Trophoblast cell (in vitro differentiated cells and primary cell): Measurements from ENCODE around the gene C11orf65.
A peak's percentile ranks its signal among the peaks of the same experiment; 100 is the strongest.

Experiments used
- DNase-seq, 2 donors: peaks; one replicate each; pipeline ENCODE4 v3.0.0-alpha.2; 2016
- H2AFZ ChIP-seq: 2 replicates; pipeline ENCODE4 v1.6.1; 2013; ENCODE audit warnings: low read length, moderate library complexity, mild to moderate bottlenecking; ENCODE audit not compliant: insufficient read depth, poor library complexity
- H2AK5ac ChIP-seq: 2 replicates; pipeline ENCODE4 v1.6.1; 2013; ENCODE audit warnings: mild to moderate bottlenecking, low read length
- H2BK120ac ChIP-seq: 2 replicates; pipeline ENCODE4 v1.6.1; 2013; ENCODE audit warnings: low read length, mild to moderate bottlenecking, moderate library complexity; ENCODE audit not compliant: insufficient read depth, poor library complexity
- H2BK12ac ChIP-seq: 2 replicates; pipeline ENCODE4 v1.6.1; 2013; ENCODE audit warnings: mild to moderate bottlenecking, low read length, moderate library complexity
- H2BK5ac ChIP-seq: 2 replicates; pipeline ENCODE4 v1.6.1; 2013; ENCODE audit warnings: low read length, low read depth, moderate library complexity, mild to moderate bottlenecking; ENCODE audit not compliant: poor library complexity
- H3K14ac ChIP-seq: 2 replicates; pipeline ENCODE4 v1.6.1; 2013; ENCODE audit warnings: mild to moderate bottlenecking, low read length
- H3K18ac ChIP-seq: 2 replicates; pipeline ENCODE4 v1.6.1; 2013; ENCODE audit warnings: mild to moderate bottlenecking, low read length
- H3K23ac ChIP-seq: 2 replicates; pipeline ENCODE4 v1.6.1; 2013; ENCODE audit warnings: low read length
- H3K27ac ChIP-seq: 2 replicates; pipeline ENCODE4 v1.5.1; 2013; ENCODE audit warnings: low read depth, mild to moderate bottlenecking, inconsistent platforms, low read length, moderate library complexity
- H3K27me3 ChIP-seq: 2 replicates; pipeline ENCODE4 v1.6.1; 2013; ENCODE audit warnings: inconsistent platforms, mild to moderate bottlenecking, low read length, moderate library complexity; ENCODE audit not compliant: insufficient read depth
- H3K36me3 ChIP-seq, 2 experiments: 1 replicate in 1 of 2; 2 replicates in 1 of 2; pipeline ENCODE4 v1.6.1; 2013; ENCODE audit warnings: low read length in 2 of 2, mild to moderate bottlenecking in 2 of 2, moderate library complexity in 1 of 2; ENCODE audit not compliant: insufficient read depth in 2 of 2, control insufficient read depth in 1 of 2
- H3K4ac ChIP-seq: 2 replicates; pipeline ENCODE4 v1.6.1; 2013; ENCODE audit warnings: low read depth, mild to moderate bottlenecking, low read length, moderate library complexity
- H3K4me1 ChIP-seq, 2 experiments: 1 replicate in 1 of 2; 2 replicates in 1 of 2; pipeline ENCODE4 v1.6.1; 2013; ENCODE audit warnings: low read length in 2 of 2, mild to moderate bottlenecking in 2 of 2, moderate library complexity in 1 of 2; ENCODE audit not compliant: insufficient read depth in 2 of 2, control insufficient read depth in 1 of 2
- H3K4me2 ChIP-seq: 2 replicates; pipeline ENCODE4 v1.6.1; 2013; ENCODE audit warnings: inconsistent platforms, mild to moderate bottlenecking, low read length, moderate library complexity
- H3K4me3 ChIP-seq: 2 replicates; pipeline ENCODE4 v1.5.1; 2013; ENCODE audit warnings: mild to moderate bottlenecking, low read depth, low read length, inconsistent platforms
- H3K79me1 ChIP-seq: one replicate; pipeline ENCODE4 v1.6.1; 2013; ENCODE audit warnings: low read length
- H3K79me2 ChIP-seq: 2 replicates; pipeline ENCODE4 v1.6.1; 2013; ENCODE audit warnings: low read length, mild to moderate bottlenecking; ENCODE audit not compliant: control insufficient read depth, insufficient read depth, poor library complexity
- H3K9ac ChIP-seq: 2 replicates; pipeline ENCODE4 v1.6.1; 2013; ENCODE audit warnings: mild to moderate bottlenecking, low read length
- H3K9me3 ChIP-seq: 2 replicates; pipeline ENCODE4 v1.6.1; 2013; ENCODE audit warnings: low read depth, mild to moderate bottlenecking, control low read depth, inconsistent platforms, low read length; ENCODE audit not compliant: insufficient read depth
- H4K12ac ChIP-seq: 2 replicates; pipeline ENCODE4 v1.6.1; 2013; ENCODE audit warnings: low read depth, mild to moderate bottlenecking, low read length, moderate library complexity
- H4K8ac ChIP-seq: 2 replicates; pipeline ENCODE4 v1.6.1; 2013; ENCODE audit warnings: low read depth, mild to moderate bottlenecking, low read length, moderate library complexity
- H4K91ac ChIP-seq: one replicate; pipeline ENCODE4 v1.6.1; 2013; ENCODE audit warnings: low read depth, mild to moderate bottlenecking, low read length, moderate library complexity
- WGBS: extraction: QIAGEN DNeasy Blood & Tissue Kit; methylation state at CpG from one replicate; pipeline ENCODE4 v1.1.7; 2013; ENCODE audit warnings: missing lambda C conversion rate; ENCODE audit not compliant: insufficient read length, insufficient coverage; ENCODE audit errors: extremely low coverage; 5-methylcytosine and 5-hydroxymethylcytosine counted together

C11orf65 gene

DNA sequence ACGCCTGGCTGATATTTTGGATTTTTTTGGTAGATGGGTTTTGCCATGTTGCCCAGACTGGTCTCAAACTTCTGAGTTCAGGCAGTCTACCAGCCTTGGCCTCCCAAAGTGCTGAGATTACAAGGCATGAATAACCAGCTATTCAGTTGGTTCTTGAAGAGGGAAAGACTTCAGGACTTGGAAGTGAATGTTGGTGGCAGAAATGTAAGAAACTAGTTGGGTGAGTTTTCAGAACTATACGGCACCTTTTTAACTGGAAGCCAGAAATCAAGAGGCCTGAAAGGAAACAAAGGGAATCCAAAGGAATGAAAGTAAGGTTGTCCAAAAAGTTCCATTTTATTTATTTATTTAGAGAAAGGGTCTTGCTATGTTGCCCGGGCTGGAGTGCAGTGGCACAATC, 28.0 kb upstream of the C11orf65 start:
- no peak overlapping the region for H3K23ac ChIP-seq
- peak overlapping the region; percentile 38 for H3K27ac ChIP-seq
- H2BK120ac ChIP-seq = no peak overlapping the region
- no CpG with 5 or more reads among the region's 3 CpGs for WGBS
- peak overlapping the region; percentile 83 for H2AK5ac ChIP-seq
- no peak overlapping the region for H3K4me3 ChIP-seq
- H4K12ac ChIP-seq = no peak overlapping the region
- H3K36me3 ChIP-seq = peaks cover 0 to under 1% of the 10 kb centered on the region in 2 experiments
- peak overlapping the region; percentile 40 for H3K14ac ChIP-seq
- peak overlapping the region; percentile 61 for H4K8ac ChIP-seq
- peak overlapping the region; percentile 59 for H3K4ac ChIP-seq
- no peak overlapping the region for H3K9ac ChIP-seq
- no peak overlapping the region for H2BK12ac ChIP-seq
- H3K4me1 ChIP-seq = peaks cover 6 to 26% of the 10 kb centered on the region in 2 experiments
- no peak overlapping the region for H3K4me2 ChIP-seq
- peaks cover 24% of the 10 kb centered on the region for H3K79me1 ChIP-seq
- peak overlapping the region; percentile 12 for H2BK5ac ChIP-seq
- H4K91ac ChIP-seq = peak overlapping the region; percentile 59
- no peak overlapping the region for H2AFZ ChIP-seq
- peak in 1 of 2 donors; percentile 56 for DNase-seq
- no peaks in the 10 kb centered on the region for H3K27me3 ChIP-seq
- H3K18ac ChIP-seq = peak overlapping the region; percentile 80
- H3K79me2 ChIP-seq = peaks cover 7% of the 10 kb centered on the region
- no peaks in the 10 kb centered on the region for H3K9me3 ChIP-seq

DNA sequence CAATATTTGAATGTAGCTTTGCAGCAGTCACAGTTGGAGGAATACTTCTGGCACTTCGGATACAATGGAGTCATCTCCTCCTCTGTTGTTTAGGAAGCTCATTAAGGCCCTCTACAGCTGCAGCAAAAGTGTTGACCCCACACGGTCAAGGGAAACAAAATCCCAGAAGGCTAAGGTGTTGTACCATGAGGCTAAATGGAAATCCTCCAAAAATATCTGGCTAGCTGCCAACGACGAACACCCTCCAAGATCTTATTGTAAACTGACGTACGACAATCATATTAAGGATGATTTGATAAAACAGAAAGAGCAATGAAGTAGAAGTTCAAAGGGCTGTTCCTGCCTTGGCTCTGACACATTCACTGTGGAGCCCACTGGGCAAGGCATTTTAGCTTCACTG, 26.9 kb upstream of the C11orf65 start:
- no peak overlapping the region for H3K4ac ChIP-seq
- H4K91ac ChIP-seq = no peak overlapping the region
- no peak overlapping the region for H2AFZ ChIP-seq
- H4K8ac ChIP-seq = no peak overlapping the region
- H3K79me2 ChIP-seq = peaks cover 7% of the 10 kb centered on the region
- H4K12ac ChIP-seq = no peak overlapping the region
- no peak overlapping the region for H3K4me2 ChIP-seq
- H3K4me1 ChIP-seq = peaks cover 6 to 21% of the 10 kb centered on the region in 2 experiments
- no peak overlapping the region for H3K23ac ChIP-seq
- H3K27me3 ChIP-seq = no peaks in the 10 kb centered on the region
- no peak overlapping the region for H2AK5ac ChIP-seq
- no peak overlapping the region for H3K14ac ChIP-seq
- H3K36me3 ChIP-seq = peaks cover 4 to 7% of the 10 kb centered on the region in 2 experiments
- no CpG with 5 or more reads among the region's 6 CpGs for WGBS
- no peak overlapping the region for H3K4me3 ChIP-seq
- H3K9me3 ChIP-seq = no peaks in the 10 kb centered on the region
- no peak overlapping the region for H3K27ac ChIP-seq
- no peak overlapping the region for H2BK5ac ChIP-seq
- no peak overlapping the region for H3K9ac ChIP-seq
- DNase-seq = no peak
- H3K79me1 ChIP-seq = peaks cover 21% of the 10 kb centered on the region
- no peak overlapping the region for H3K18ac ChIP-seq
- H2BK120ac ChIP-seq = no peak overlapping the region
- H2BK12ac ChIP-seq = no peak overlapping the region

DNA sequence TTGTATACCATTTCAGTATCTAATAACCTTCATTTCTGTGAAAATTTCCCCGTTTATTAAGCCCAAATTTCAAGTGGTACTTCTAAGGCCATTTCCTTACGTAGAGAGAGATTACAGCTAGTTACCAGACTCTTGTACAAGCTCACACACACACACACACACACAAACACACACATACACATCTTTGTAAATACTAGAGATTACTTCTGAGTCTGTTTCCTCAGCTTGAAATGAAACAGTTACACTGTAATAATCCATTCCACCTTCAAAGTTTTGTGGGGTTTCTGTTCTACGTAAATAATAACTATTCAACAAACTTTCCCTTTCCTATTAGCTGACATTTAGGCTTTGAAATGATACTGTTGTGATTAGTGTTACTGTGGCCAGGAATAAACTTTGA, 24.6 kb upstream of the C11orf65 start:
- no peak overlapping the region for H2BK120ac ChIP-seq
- H2BK12ac ChIP-seq = no peak overlapping the region
- peaks cover 10% of the 10 kb centered on the region for H3K79me1 ChIP-seq
- no peak overlapping the region for H4K8ac ChIP-seq
- H3K4me3 ChIP-seq = no peak overlapping the region
- H3K27me3 ChIP-seq = no peaks in the 10 kb centered on the region
- H3K4me2 ChIP-seq = no peak overlapping the region
- no peak overlapping the region for H3K9ac ChIP-seq
- no peak overlapping the region for H3K27ac ChIP-seq
- no peak overlapping the region for H3K18ac ChIP-seq
- no peaks in the 10 kb centered on the region for H3K9me3 ChIP-seq
- no CpG with 5 or more reads among the region's 3 CpGs for WGBS
- DNase-seq = no peak
- H4K91ac ChIP-seq = no peak overlapping the region
- no peak overlapping the region for H2BK5ac ChIP-seq
- no peak overlapping the region for H4K12ac ChIP-seq
- H2AFZ ChIP-seq = no peak overlapping the region
- no peak overlapping the region for H2AK5ac ChIP-seq
- no peak overlapping the region for H3K23ac ChIP-seq
- peaks cover 8 to 15% of the 10 kb centered on the region in 2 experiments for H3K4me1 ChIP-seq
- H3K36me3 ChIP-seq = peaks cover 9 to 11% of the 10 kb centered on the region in 2 experiments
- no peak overlapping the region for H3K14ac ChIP-seq
- no peak overlapping the region for H3K4ac ChIP-seq
- H3K79me2 ChIP-seq = no peaks in the 10 kb centered on the region

DNA sequence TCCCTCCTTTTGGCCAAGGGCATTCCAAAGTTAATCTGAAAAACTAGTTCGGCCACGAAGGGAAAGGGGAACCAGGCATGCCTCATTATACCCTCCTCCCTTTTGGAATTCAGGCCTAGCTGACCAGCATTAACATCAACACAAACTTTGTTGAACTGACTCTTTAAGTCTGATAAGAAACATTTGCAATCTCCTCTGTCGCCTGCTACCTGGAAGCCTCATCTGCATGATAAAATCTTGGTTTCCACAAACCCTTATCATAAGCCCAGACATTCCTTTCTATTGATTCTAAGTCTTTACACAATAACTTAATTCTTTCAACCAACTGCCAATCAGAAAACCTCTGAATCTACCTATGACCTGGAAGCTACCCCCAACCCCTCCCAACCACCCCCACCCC, 19.5 kb upstream of the C11orf65 start:
- Histone ChIP-seq H3K23ac (no peak overlapping the region), H3K4ac (no peak overlapping the region), H3K4me3 (no peak overlapping the region), H2BK120ac (no peak overlapping the region), H3K27ac (no peak overlapping the region), H3K79me1 (peaks cover 3% of the 10 kb centered on the region), H2AK5ac (no peak overlapping the region), H3K4me1 (peaks cover 4 to 7% of the 10 kb centered on the region in 2 experiments), H4K91ac (no peak overlapping the region), H2BK12ac (no peak overlapping the region), H3K14ac (no peak overlapping the region), H3K79me2 (no peaks in the 10 kb centered on the region), H3K9me3 (no peaks in the 10 kb centered on the region), H3K27me3 (no peaks in the 10 kb centered on the region), H3K18ac (no peak overlapping the region), H3K36me3 (peaks cover 18 to 29% of the 10 kb centered on the region in 2 experiments), H2AFZ (no peak overlapping the region), H3K9ac (no peak overlapping the region), H4K8ac (no peak overlapping the region), H4K12ac (no peak overlapping the region), H2BK5ac (no peak overlapping the region), H3K4me2 (no peak overlapping the region)
- no CpG with 5 or more reads among the region's 3 CpGs for WGBS
- DNase-seq = peak; percentile 79 to 95
